Ascending aorta (tissue), 2 donors: ENCODE data around the gene EPB41L4B. TPM values are rescaled to one million over a fixed set of nuclear protein-coding genes. Genes with fewer than 3 reads are reported as not detected.
"Not testable (repeated sequence)": the region's sequence is repeated elsewhere in the genome, so short reads cannot be mapped to it uniquely, and the experiment has no call there.

Experiments used
- DNase-seq, 2 donors: peaks; one replicate each; pipeline ENCODE4 v3.0.0-alpha.2; 2019; ENCODE audit warnings: low spot score in 2 of 2
- H3K27ac ChIP-seq, 2 donors: fragments of 200-600 bp; sonication (generic); one replicate each; pipeline ENCODE4 v1.5.1; 2016 to 2017; ENCODE audit warnings: mild to moderate bottlenecking in 1 of 2
- H3K27me3 ChIP-seq: fragments of 200-600 bp; sonication (generic); one replicate; pipeline ENCODE4 v1.5.1; 2017
- H3K36me3 ChIP-seq, 2 donors: fragments of 200-600 bp; sonication (generic); one replicate each; pipeline ENCODE4 v1.5.1; 2016
- H3K4me1 ChIP-seq, 2 donors: fragments of 200-600 bp; sonication (generic); one replicate each; pipeline ENCODE4 v1.5.1; 2016 to 2017; ENCODE audit warnings: mild to moderate bottlenecking in 1 of 2
- H3K4me3 ChIP-seq, 2 donors: fragments of 200-600 bp; sonication (generic); one replicate each; pipeline ENCODE4 v1.5.1; 2016 to 2017; ENCODE audit warnings: mild to moderate bottlenecking in 1 of 2
- H3K9me3 ChIP-seq, 2 donors: fragments of 200-600 bp; sonication (generic); one replicate each; pipeline ENCODE4 v1.5.1; 2016
- intact Hi-C: fragments of 100-400 bp; cut with DNase I; formaldehyde crosslinking; loops from one replicate; pipeline ENCODE4 v1.15.1; 2023
- total RNA-seq: library from RNA; depleted of rRNA; stranded (reverse); fragments of >200 nt; gene quantifications from one replicate; pipeline ENCODE4 v1.1.0, GENCODE V29; 2016
- TF ChIP-seq, protein P1 (sequence below), 3 experiments: fragments of 200-600 bp in 2 of 3; fragments of 450-650 bp in 1 of 3; sonication (generic) in 2 of 3; IDR thresholded peaks; one replicate each; pipeline ENCODE4 v1.5.1; 2016 to 2019; ENCODE audit warnings: antibody characterized with exemption in 3 of 3, mild to moderate bottlenecking in 1 of 3, moderate library complexity in 1 of 3

Gene EPB41L4B
- total RNA-seq, 1 donor from 2014 or later: not detected

DNA sequence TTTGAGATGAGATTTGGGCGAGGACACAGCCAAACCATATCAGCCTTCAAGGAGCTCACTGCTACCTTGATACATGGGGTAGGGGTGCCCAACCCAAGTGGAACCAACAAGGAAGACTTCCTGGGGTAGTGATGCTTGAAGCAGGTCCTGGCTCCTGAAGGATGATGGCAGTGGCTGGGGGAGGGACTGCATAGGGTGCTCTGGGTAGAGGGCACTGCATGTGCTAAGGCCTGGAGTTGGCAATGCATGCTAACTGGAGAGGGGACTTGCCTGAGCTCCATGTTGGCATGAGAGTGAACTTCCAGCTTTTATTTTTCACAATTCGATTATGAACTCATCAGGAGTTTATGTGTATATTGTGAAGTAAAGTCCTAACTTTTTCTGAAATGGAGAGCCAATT, 95.2 kb downstream of the EPB41L4B start:
- Histone ChIP-seq H3K36me3 (no peaks in the 10 kb centered on the region), H3K4me3 (no peak overlapping the region), H3K9me3 (no peaks in the 10 kb centered on the region), H3K4me1 (no peaks in the 10 kb centered on the region), H3K27ac (no peak overlapping the region), H3K27me3 (no peaks in the 10 kb centered on the region)
- TF ChIP-seq, protein P1, sequence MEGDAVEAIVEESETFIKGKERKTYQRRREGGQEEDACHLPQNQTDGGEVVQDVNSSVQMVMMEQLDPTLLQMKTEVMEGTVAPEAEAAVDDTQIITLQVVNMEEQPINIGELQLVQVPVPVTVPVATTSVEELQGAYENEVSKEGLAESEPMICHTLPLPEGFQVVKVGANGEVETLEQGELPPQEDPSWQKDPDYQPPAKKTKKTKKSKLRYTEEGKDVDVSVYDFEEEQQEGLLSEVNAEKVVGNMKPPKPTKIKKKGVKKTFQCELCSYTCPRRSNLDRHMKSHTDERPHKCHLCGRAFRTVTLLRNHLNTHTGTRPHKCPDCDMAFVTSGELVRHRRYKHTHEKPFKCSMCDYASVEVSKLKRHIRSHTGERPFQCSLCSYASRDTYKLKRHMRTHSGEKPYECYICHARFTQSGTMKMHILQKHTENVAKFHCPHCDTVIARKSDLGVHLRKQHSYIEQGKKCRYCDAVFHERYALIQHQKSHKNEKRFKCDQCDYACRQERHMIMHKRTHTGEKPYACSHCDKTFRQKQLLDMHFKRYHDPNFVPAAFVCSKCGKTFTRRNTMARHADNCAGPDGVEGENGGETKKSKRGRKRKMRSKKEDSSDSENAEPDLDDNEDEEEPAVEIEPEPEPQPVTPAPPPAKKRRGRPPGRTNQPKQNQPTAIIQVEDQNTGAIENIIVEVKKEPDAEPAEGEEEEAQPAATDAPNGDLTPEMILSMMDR (IDR thresholded peaks at IDR 0.05): no peak
- intact Hi-C loops: no loop called here
- DNase-seq: no peak

DNA sequence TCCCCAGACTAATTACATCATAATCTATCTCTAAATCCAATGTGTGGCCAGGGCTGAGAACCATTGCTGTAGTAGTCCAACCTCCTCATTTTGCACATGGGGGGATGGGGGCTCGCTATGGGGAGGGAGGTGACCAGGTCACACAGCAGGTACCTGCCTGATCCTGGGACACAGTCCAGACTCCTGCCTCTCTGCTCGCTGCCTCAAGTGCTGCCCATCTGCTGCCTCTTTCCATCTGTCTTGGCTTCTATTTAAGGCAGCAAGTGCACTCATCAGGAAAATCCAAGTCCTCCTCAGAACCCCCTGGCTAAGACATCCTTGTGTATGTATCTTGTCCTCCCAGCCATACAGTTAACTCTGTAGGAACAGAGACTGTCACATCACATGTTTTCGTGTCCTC, 96.1 kb downstream of the EPB41L4B start:
- TF ChIP-seq, protein P1 (IDR thresholded peaks at IDR 0.05): no peak
- H3K27me3 ChIP-seq: no peaks in the 10 kb centered on the region
- no peaks in the 10 kb centered on the region for H3K36me3 ChIP-seq
- intact Hi-C loops: no loop called here
- no peaks in the 10 kb centered on the region for H3K4me1 ChIP-seq
- no peak for DNase-seq
- H3K9me3 ChIP-seq: no peaks in the 10 kb centered on the region
- no peak overlapping the region for H3K4me3 ChIP-seq
- no peak overlapping the region for H3K27ac ChIP-seq

- intact Hi-C loops, H3K36me3 ChIP-seq, H3K4me3 ChIP-seq, H3K27me3 ChIP-seq, H3K4me1 ChIP-seq, H3K9me3 ChIP-seq, H3K27ac ChIP-seq, DNase-seq: not testable (repeated sequence)
These were observed 102.6 kb downstream of the EPB41L4B start for GRCh38 chr9:109218242-109218641.

DNA sequence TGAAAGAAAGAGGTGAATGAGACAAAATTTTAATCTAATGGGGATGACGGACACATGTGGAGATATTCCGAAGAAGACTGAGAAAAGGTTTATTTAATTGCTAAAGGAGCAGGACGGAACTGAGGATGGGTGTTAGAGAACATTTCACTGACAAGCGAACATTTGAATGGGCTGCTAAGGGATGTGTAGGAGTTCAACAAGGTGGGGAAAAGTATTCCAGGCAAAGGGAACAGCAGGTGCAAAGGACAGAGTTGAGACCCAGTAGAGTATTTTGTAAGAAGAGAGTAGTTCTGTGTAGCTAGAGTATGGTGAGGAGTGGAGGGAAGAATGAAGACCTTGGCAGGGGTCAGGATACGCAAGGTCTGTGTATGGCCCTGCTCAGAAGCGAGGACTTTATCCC, 106.4 kb downstream of the EPB41L4B start:
- H3K4me1 ChIP-seq: no peaks in the 10 kb centered on the region
- TF ChIP-seq, protein P1 (IDR thresholded peaks at IDR 0.05): no peak
- H3K27me3 ChIP-seq: no peaks in the 10 kb centered on the region
- H3K27ac ChIP-seq: no peak overlapping the region
- no peak for DNase-seq
- no peaks in the 10 kb centered on the region for H3K9me3 ChIP-seq
- H3K36me3 ChIP-seq: no peaks in the 10 kb centered on the region
- intact Hi-C loops: no loop called here
- no peak overlapping the region for H3K4me3 ChIP-seq

GRCh38 chr9:109213285-109214121, 107.4 kb downstream of the EPB41L4B start:
- no peak for DNase-seq
- Histone ChIP-seq H3K27ac (no peak overlapping the region), H3K4me1 (no peaks in the 10 kb centered on the region), H3K36me3 (no peaks in the 10 kb centered on the region), H3K27me3 (no peaks in the 10 kb centered on the region), H3K4me3 (no peak overlapping the region), H3K9me3 (no peaks in the 10 kb centered on the region)
- TF ChIP-seq, protein P1 (IDR thresholded peaks at IDR 0.05): no peak
- intact Hi-C loops: no loop called here

- Histone ChIP-seq H3K4me3 (no peak overlapping the region), H3K27ac (no peak overlapping the region), H3K27me3 (no peaks in the 10 kb centered on the region), H3K36me3 (no peaks in the 10 kb centered on the region), H3K9me3 (no peaks in the 10 kb centered on the region), H3K4me1 (no peaks in the 10 kb centered on the region)
- TF ChIP-seq, protein P1 (IDR thresholded peaks at IDR 0.05): no peak
- intact Hi-C loops: no loop called here
- no peak for DNase-seq
These were observed 108.1 kb downstream of the EPB41L4B start for GRCh38 chr9:109212768-109213167.
